ENCODE data around the gene FUNDC2. TPM values are rescaled to one million over a fixed set of nuclear protein-coding genes. Genes with fewer than 3 reads are reported as not detected.

Gene FUNDC2
- total RNA-seq, 1 experiment from 2014 or later = 80.7 TPM

- Histone ChIP-seq H3F3A (ENCODE audit: low read length, unreplicated experiment) (no peaks in the 10 kb centered on the region), H3K9me3 (ENCODE audit: low read length) (no peaks in the 10 kb centered on the region), H3K27me3 (ENCODE audit: low read length) (no peaks in the 10 kb centered on the region), H4K20me1 (ENCODE audit: low read length) (no peaks in the 10 kb centered on the region), H3K4me2 (ENCODE audit: low read length) (no peak overlapping the region), H3K4me1 (ENCODE audit: insufficient read depth, low read length) (no peaks in the 10 kb centered on the region), H3K9ac (ENCODE audit: low read length) (no peak overlapping the region), H3K9me2 (replicated peaks; ENCODE audit: low read length) (no peaks in the 10 kb centered on the region), H3K36me3 (ENCODE audit: low read depth, low read length) (no peaks in the 10 kb centered on the region; the same call in 1 of the 2 replicates), H3K79me2 (ENCODE audit: low read length) (no peaks in the 10 kb centered on the region), H3K27ac (ENCODE audit: low read length) (no peak overlapping the region), H3K4me3 (ENCODE audit: low read length) (no peak overlapping the region), H2AFZ (ENCODE audit: low read length) (no peak overlapping the region)
- no peak for TF ChIP-seq EZH2 (IDR thresholded peaks at IDR 0.05; ENCODE audit: low read length, unreplicated experiment)
- no peak for TF ChIP-seq EZH2phosphoT487 (IDR thresholded peaks at IDR 0.05; ENCODE audit: borderline replicate concordance, low read length)
- TF ChIP-seq CTCF (conservative IDR thresholded peaks at IDR 0.05; ENCODE audit: low read depth, low read length) = no peak
- POLR2A ChIA-PET (ENCODE audit: unreplicated experiment) = no interaction called here
- intact Hi-C loops (cut with micrococcal nuclease) = loop anchor here (1.0 kb wide), 1 partner anchor 106 kb away; no protein-coding TSS in a partner anchor
- ATAC-seq = no peak
- no peak for DNase-seq
- CTCF ChIA-PET = no interaction called here
- no TSS peak for BruUV-seq (replicated peaks)
These were observed 60.5 kb downstream of the FUNDC2 start for GRCh38 chrX:155086961-155087735.

- TF ChIP-seq EZH2phosphoT487 (IDR thresholded peaks at IDR 0.05; ENCODE audit: borderline replicate concordance, low read length) = no peak
- TF ChIP-seq EZH2 (IDR thresholded peaks at IDR 0.05; ENCODE audit: low read length, unreplicated experiment) = no peak
- TF ChIP-seq CTCF (conservative IDR thresholded peaks at IDR 0.05; ENCODE audit: low read depth, low read length) = peak; percentile 80
- H3K27me3 ChIP-seq (ENCODE audit: low read length) = no peaks in the 10 kb centered on the region
- H3K9me3 ChIP-seq (ENCODE audit: low read length) = no peaks in the 10 kb centered on the region
- no peak overlapping the region for H3K4me3 ChIP-seq (ENCODE audit: low read length)
- no peak overlapping the region for H3K27ac ChIP-seq (ENCODE audit: low read length)
- intact Hi-C loops (cut with micrococcal nuclease) = loop anchor here (1.0 to 5.0 kb wide), 2 partner anchors 85 to 177 kb away; no protein-coding TSS in a partner anchor
- H3K9ac ChIP-seq (ENCODE audit: low read length) = no peak overlapping the region
- H3K4me1 ChIP-seq (ENCODE audit: insufficient read depth, low read length) = no peaks in the 10 kb centered on the region
- no peak overlapping the region for H2AFZ ChIP-seq (ENCODE audit: low read length)
- CTCF ChIA-PET = interaction anchor here (1.3 kb wide), 1 partner anchor 85 kb away, joined by 4 read pairs; no protein-coding TSS in a partner anchor
- ATAC-seq (peak; percentile 75), DNase-seq (peak; percentile 58)
- BruUV-seq (replicated peaks) = no TSS peak
- POLR2A ChIA-PET (ENCODE audit: unreplicated experiment) = no interaction called here
- no peaks in the 10 kb centered on the region for H3K79me2 ChIP-seq (ENCODE audit: low read length)
- H3F3A ChIP-seq (ENCODE audit: low read length, unreplicated experiment) = no peaks in the 10 kb centered on the region
- H3K4me2 ChIP-seq (ENCODE audit: low read length) = no peak overlapping the region
- H3K9me2 ChIP-seq (replicated peaks; ENCODE audit: low read length) = no peaks in the 10 kb centered on the region
- H4K20me1 ChIP-seq (ENCODE audit: low read length) = no peaks in the 10 kb centered on the region
- H3K36me3 ChIP-seq (ENCODE audit: low read depth, low read length) = peaks cover 4% of the 10 kb centered on the region; the same call in 1 of the 2 replicates
These were observed 67.9 kb downstream of the FUNDC2 start for GRCh38 chrX:155094468-155095061.

All from PC-3 (cell line).